OCI-LY7 (cell line): ENCODE measurements around the gene SLC2A13.

Source experiments
- EZH2phosphoT487 ChIP-seq: fragments of 200-600 bp; sonication (generic); IDR thresholded peaks from 2 replicates; pipeline ENCODE4 v1.6.1; 2018; ENCODE audit warnings: low read depth, borderline replicate concordance, mild to moderate bottlenecking, mixed run types, antibody characterized with exemption, low read length, moderate library complexity, mixed read lengths
- TF ChIP-seq, protein P1 (sequence below): fragments of 200-600 bp; sonication (generic); conservative IDR thresholded peaks from 2 replicates; pipeline ENCODE4 v1.5.1; 2014; ENCODE audit warnings: mild to moderate bottlenecking, antibody characterized with exemption, low read length, moderate library complexity, mixed read lengths

DNA sequence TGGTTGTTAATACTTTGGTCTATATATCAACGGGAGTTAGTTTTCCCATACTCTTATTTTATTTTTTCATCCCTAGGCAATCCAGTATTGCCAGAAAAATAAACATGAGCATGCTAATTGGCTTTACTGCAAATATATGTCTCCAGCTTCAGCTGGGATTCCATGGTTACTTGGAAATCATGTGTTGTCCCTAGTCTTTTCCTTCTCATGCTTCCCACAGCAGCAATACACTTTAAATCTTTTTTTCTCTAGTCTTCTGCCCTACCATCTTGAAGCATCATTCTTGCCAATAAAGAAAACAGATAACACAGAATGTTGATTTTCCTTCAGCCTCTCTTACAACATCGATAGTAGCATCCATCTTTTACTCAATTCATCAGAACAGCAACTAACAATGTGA, 60.2 kb downstream of the SLC2A13 start:
- TF ChIP-seq, protein P1, sequence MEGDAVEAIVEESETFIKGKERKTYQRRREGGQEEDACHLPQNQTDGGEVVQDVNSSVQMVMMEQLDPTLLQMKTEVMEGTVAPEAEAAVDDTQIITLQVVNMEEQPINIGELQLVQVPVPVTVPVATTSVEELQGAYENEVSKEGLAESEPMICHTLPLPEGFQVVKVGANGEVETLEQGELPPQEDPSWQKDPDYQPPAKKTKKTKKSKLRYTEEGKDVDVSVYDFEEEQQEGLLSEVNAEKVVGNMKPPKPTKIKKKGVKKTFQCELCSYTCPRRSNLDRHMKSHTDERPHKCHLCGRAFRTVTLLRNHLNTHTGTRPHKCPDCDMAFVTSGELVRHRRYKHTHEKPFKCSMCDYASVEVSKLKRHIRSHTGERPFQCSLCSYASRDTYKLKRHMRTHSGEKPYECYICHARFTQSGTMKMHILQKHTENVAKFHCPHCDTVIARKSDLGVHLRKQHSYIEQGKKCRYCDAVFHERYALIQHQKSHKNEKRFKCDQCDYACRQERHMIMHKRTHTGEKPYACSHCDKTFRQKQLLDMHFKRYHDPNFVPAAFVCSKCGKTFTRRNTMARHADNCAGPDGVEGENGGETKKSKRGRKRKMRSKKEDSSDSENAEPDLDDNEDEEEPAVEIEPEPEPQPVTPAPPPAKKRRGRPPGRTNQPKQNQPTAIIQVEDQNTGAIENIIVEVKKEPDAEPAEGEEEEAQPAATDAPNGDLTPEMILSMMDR: no peak
- no peak for TF ChIP-seq EZH2phosphoT487
